SU-DHL-6 (cell line): ENCODE measurements around the gene CRKL.

ENCODE experiments used
- EZH2phosphoT487 ChIP-seq: fragments of 200-600 bp; sonication (generic), shearing (Covaris generic); conservative IDR thresholded peaks from 2 replicates; pipeline ENCODE4 v1.6.1; 2018; ENCODE audit warnings: mild to moderate bottlenecking, antibody characterized with exemption, low read length, moderate library complexity, mixed read lengths
- TF ChIP-seq, protein P1 (sequence below): fragments of 200-600 bp; sonication (generic); IDR thresholded peaks from one replicate; pipeline ENCODE4 v1.5.1; 2017; ENCODE audit warnings: antibody characterized with exemption, mild to moderate bottlenecking, low read length, moderate library complexity; ENCODE audit not compliant: insufficient read depth, poor library complexity, severe bottlenecking

DNA sequence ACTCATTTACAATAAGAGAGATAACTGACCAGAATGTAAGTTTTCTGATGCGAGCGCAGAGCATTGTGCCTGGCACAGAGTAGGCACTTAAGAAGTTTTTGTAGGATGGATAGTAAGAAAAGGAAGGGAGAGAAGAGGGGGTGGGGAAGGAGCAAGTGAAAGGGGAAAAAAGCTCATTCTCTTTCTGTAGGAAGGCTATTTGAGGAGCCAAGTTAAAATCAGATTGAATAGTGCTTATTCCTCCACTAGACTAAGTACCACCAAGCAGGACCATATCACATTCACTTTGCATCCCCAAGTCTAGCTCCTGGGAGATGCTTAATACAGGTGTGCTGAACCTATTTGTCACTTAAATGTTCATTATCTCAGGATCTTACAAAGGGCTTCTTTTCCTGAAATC lies 14.1 kb upstream of the CRKL start:
- no peak for TF ChIP-seq EZH2phosphoT487
- TF ChIP-seq, protein P1, sequence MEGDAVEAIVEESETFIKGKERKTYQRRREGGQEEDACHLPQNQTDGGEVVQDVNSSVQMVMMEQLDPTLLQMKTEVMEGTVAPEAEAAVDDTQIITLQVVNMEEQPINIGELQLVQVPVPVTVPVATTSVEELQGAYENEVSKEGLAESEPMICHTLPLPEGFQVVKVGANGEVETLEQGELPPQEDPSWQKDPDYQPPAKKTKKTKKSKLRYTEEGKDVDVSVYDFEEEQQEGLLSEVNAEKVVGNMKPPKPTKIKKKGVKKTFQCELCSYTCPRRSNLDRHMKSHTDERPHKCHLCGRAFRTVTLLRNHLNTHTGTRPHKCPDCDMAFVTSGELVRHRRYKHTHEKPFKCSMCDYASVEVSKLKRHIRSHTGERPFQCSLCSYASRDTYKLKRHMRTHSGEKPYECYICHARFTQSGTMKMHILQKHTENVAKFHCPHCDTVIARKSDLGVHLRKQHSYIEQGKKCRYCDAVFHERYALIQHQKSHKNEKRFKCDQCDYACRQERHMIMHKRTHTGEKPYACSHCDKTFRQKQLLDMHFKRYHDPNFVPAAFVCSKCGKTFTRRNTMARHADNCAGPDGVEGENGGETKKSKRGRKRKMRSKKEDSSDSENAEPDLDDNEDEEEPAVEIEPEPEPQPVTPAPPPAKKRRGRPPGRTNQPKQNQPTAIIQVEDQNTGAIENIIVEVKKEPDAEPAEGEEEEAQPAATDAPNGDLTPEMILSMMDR = no peak
